GM18867 (cell line): ENCODE data around the gene TSPAN5.

Experiments used
- ATAC-seq: cut with Tn5 transposase; IDR thresholded peaks from one replicate; pipeline ENCODE4 v1.9.1; 2021; ENCODE audit warnings: mild to moderate bottlenecking, moderate library complexity; ENCODE audit not compliant: unreplicated experiment

TSPAN5 gene

GRCh38 chr4:98522062-98522461 is 136.3 kb downstream of the TSPAN5 start:
- no peak for ATAC-seq

GRCh38 chr4:98521486-98521885 is 136.9 kb downstream of the TSPAN5 start:
- no peak for ATAC-seq

- ATAC-seq, result no peak
Measured at GRCh38 chr4:98519268-98519977, 139.0 kb downstream of the TSPAN5 start.

DNA sequence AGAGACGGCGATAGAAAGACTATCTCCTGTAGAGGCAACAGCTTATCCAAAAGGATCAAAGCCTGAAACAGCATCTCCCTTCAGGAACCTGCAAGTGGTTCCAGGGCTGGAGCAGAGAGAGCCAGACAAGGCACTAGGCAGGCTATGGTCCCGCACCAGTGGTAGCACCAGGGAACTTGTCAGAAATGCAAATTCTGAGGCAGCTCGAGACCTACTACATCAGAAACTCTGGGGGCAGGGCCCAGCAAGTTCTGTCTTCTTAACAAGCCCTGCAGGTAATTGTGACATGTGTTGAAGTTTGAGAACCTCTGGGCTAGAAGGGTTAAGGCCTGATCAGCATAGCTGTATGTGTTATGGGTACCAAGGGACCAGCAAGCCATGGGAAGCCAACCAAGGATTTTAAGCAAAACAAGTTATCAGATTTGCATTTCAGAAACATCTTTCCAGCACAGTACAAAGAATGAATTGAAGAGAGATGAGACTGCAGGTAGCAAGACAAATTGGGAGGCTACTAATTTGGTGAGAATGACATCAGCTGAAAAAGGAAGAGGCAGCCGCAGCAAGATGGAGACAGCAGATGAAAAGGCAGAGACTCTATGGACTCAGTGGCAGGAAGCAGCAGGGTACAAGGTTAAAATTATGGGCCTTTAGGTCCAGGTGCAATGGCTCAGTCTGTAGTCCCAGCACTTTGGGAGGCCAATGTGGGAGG is 139.7 kb downstream of the TSPAN5 start:
- peak; percentile 100 for ATAC-seq

DNA sequence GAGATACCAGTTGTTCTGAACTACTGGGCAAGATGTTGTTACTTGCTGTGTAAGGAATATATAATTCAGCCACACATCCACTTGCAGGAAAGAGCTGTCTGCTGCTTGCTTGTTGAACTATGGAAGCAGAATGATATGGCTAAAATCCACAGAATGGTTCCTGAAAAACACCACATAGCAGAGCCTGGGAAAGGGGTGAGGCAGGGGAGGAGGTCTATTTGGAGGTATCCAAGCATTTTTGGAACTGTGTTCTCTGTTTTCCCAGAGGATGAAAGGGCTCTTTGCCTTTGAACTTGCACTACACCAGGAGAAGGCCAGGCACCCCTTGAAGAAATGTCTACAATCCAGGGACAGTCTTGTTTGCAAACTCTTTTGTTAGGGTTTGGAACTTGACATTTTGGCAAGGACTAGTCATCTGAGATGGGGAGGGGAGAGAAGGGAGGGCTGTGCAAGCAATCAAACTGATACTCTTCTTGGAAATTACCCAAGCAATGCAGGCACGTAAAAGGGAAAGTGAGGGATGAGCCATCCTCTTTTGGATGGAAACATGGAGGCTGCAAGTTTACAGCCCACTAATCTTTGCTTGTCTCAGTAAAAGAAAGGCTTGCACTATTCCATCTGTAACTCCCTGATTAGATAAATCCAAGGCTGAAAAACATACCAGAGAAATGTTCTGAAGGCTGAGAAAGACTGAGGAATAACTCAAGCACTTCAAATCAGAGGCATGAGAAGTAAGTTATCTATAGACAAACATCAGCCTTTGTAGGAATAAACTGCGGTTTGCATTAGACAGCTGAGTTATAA is 141.0 kb downstream of the TSPAN5 start:
- ATAC-seq, result no peak

GRCh38 chr4:98516441-98517217 is 141.8 kb downstream of the TSPAN5 start:
- ATAC-seq, result no peak

GRCh38 chr4:98516042-98516440 is 142.4 kb downstream of the TSPAN5 start:
- ATAC-seq, result no peak

DNA sequence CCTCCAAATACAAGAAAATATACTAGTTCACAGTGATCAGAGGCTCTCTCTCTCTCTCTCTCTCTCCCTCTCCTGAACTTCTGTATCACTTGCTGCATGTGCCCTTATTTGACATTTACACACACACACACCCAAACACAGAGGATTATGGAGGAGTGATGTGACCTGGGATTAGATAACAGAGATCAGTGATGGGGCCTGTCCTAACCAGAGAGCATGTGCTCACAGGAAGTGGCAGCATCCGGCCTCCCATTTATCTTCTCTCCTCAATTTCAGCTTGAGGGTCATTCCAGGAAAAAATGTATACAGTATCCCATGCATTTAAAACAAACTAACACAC is 143.0 kb downstream of the TSPAN5 start:
- ATAC-seq, result no peak

DNA sequence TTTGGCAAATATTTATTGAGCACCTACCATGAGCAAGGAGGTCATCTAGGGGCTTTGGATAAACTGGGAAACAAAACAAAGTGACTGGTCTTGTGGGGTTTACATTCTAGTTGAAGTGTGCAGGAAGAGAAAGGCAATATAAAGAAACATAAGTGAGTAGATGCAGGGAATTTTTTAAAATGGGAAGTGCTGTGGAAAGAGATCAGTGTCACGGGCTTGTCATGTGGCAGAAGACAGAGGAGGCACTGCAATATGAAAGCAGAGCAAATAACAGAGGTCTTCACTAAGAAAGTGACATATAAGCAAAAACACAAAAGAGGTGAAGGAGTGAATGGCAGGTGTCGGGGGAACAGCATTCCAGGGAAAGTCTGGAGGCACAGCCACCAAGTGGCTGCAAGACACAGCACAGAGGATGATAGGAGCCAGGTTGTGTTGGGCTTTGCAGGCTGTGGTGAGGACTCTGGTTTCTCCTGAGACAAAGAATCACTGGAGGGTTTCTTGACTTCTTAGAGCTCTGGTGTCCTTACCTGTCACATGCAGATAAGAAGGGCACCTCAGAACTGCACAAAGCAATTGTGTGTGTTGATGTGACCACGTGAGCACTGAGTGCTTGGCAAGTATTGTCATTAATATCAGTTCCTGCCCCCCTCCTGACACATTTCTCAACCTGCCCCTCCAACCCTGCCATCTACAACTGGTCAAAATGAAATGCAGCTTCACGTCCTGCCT is 143.5 kb downstream of the TSPAN5 start:
- no peak for ATAC-seq

GRCh38 chr4:98512918-98513317 is 145.5 kb downstream of the TSPAN5 start:
- ATAC-seq, result no peak

- ATAC-seq, result no peak
Measured at GRCh38 chr4:98510757-98511517, 147.5 kb downstream of the TSPAN5 start.

DNA sequence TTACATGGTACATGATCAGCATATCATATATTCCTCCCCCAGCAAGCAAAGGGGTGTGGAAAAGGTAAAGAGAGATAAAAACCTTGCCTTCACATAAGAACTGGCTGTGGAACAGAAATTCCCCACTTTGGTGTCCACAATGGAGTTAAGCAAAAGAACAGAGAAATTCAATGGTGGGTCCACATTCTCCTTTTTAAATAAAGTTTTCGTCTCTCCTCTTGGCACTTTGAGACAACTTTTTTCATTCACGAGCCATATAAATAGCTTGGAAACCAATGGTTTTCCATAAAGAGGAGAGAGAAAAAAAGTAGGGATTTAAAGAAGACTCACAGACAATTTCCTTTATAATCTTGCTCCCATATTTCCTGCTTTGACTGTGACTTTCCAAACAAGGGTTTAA is 148.1 kb downstream of the TSPAN5 start:
- no peak for ATAC-seq

DNA sequence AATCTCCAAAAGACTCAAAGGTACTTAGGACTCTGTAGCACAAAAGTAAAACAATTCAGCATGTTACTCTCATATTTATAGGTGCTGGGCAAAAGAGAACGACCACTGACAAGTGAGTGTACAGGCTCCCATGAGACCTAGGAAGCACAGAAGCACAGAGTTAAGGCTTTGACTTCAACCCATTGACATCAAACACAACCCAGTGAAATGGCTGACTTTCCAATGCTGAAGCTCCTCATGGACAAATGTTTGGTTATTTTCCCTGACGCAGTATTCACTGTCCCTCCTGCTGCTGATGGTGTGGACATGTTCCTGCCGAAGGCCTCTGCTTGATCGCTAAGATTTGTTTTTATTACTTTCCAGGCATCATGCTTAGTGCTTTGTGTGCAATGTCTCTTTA is 148.7 kb downstream of the TSPAN5 start:
- ATAC-seq, result no peak

DNA sequence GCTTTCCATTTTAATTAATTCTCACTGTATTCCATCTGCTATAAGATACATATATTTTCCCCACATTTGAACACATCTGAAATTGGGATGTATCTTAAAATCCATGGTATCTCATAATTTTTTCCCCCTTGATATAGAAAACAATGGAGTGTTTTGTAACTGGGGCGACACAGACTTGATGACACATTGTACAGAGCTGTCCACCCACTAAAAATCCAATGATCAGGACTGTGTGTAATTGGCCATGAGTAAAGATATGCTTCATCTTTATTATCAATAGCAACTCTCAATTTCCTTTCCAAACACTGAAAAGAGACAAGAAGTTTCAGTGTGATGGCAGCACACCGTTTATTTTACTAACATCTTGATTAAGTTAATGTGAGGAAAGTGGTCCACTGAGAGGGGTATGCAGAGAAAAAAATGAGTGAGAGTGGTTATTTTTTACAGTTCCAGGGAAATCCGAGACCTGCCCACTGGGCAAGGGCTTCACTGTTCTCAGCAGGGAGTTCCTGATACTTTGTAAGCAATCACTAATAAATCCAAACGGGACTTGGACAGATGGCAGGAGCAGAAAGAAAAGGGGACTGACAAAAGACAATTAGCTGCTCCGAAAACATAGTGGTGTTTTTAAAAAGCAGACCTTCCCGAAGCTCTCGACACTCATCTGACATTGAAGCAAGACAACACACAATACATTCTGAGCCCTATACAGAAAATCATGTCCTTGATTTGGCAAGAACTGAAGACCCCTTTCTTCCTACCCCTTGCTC is 149.4 kb downstream of the TSPAN5 start:
- no peak for ATAC-seq

- no peak for ATAC-seq
Measured at GRCh38 chr4:98508248-98508647, 150.2 kb downstream of the TSPAN5 start.

DNA sequence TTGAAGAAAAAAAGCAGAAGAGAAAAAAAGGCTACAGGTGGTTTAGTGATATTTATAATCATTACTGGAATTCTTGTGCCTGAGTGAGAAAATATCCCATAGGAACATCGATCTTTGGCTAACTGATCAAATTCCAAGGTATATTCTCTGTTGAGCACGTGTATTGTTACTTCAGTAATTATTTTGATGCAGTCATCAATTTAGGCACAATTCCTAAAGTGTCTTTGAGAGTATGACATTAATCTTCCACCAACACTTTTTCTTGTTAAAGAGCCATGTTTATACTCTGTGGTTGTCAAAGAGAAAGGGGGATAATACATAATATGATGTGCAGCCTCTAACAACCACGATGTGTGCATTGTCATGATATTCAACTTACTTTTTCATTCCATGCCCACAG is 151.1 kb downstream of the TSPAN5 start:
- ATAC-seq, result no peak

- ATAC-seq, result no peak
Measured at GRCh38 chr4:98506462-98507132, 151.8 kb downstream of the TSPAN5 start.

DNA sequence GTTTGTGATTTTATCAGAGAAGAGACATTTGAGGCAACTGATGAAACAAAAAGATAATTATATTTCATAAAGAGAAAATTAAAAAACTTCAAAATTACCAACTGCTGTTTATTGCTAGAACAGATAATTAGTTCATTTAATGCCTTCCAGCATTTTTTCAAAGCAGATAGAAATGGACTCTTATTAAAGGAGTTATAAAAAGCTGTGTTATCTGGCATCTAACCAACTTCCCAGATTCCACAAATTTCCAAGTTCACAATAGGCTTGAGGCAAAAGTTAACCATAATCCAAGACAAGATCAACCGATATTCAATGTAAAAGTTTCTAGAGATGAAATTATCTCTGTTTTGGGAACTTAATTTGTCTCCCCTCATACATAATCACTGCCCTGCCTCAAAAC is 152.4 kb downstream of the TSPAN5 start:
- no peak for ATAC-seq
